BE2C (cell line): ENCODE results near the gene SENP7.

ENCODE experiments used
- DNase-seq: peaks from one replicate; pipeline ENCODE4 v3.0.0-alpha.2; 2020
- H3K27me3 ChIP-seq: fragments of 250-450 bp; sonication (Bioruptor Pico); 2 replicates; pipeline ENCODE4 v1.5.1; 2020; ENCODE audit warnings: mild to moderate bottlenecking
- H3K36me3 ChIP-seq: fragments of 250-450 bp; sonication (Bioruptor Pico); 2 replicates; pipeline ENCODE4 v1.5.1; 2020; ENCODE audit warnings: mild to moderate bottlenecking
- H3K4me1 ChIP-seq: fragments of 250-450 bp; sonication (Bioruptor Pico); 2 replicates; pipeline ENCODE4 v1.5.1; 2020
- H3K4me3 ChIP-seq: 2 replicates; pipeline ENCODE4 v1.5.1; 2011; ENCODE audit warnings: low read depth, low read length
- H3K9me3 ChIP-seq: fragments of 250-450 bp; sonication (Bioruptor Pico); 2 replicates; pipeline ENCODE4 v1.5.1; 2020
- TF ChIP-seq, protein P1 (sequence below): IDR thresholded peaks from 2 replicates; pipeline ENCODE4 v1.5.1; 2012; ENCODE audit warnings: mild to moderate bottlenecking, low read depth, low read length

SENP7 gene

DNA sequence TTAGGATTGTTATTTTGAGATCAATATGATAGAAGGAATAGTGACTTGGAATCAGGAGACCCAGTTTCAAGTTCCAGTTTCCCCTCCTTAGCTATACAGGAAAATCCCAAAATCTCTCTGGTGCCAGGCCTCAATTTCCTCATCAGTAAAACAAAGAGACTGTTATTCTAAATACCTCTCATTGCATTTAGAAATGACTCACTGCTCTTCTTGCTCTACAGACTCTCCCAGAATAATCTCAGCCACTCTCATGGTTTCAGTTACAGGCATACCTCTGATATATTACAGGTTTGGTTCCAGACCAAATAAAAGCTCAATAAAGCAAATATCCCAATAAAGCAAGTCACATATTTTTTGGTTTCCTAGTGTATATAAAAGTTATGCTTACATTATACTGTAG is 221.0 kb downstream of the SENP7 start:
- Histone ChIP-seq H3K27me3 (no peaks in the 10 kb centered on the region), H3K4me3 (no peak overlapping the region), H3K4me1 (no peaks in the 10 kb centered on the region), H3K9me3 (no peaks in the 10 kb centered on the region; the same call in 1 of the 2 replicates), H3K36me3 (no peaks in the 10 kb centered on the region)
- TF ChIP-seq, protein P1, sequence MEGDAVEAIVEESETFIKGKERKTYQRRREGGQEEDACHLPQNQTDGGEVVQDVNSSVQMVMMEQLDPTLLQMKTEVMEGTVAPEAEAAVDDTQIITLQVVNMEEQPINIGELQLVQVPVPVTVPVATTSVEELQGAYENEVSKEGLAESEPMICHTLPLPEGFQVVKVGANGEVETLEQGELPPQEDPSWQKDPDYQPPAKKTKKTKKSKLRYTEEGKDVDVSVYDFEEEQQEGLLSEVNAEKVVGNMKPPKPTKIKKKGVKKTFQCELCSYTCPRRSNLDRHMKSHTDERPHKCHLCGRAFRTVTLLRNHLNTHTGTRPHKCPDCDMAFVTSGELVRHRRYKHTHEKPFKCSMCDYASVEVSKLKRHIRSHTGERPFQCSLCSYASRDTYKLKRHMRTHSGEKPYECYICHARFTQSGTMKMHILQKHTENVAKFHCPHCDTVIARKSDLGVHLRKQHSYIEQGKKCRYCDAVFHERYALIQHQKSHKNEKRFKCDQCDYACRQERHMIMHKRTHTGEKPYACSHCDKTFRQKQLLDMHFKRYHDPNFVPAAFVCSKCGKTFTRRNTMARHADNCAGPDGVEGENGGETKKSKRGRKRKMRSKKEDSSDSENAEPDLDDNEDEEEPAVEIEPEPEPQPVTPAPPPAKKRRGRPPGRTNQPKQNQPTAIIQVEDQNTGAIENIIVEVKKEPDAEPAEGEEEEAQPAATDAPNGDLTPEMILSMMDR, result no peak
- no peak for DNase-seq

DNA sequence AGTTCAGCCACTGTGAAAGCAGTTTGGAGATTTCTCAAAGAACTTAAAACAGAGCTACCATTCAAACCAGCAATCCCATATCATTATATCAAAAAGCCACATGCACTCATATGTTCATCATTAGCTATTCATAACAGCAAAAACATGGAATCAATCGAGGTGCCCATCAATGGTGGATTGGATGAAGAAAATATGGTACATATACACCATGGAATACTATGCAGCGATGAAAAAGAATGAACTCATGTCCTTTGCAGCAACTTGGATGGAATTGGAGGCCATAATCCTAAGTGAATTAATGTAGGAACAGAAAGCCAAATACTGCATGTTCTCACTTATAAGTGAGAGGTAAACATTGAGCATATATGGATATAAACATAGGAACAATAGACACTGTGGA is 224.7 kb downstream of the SENP7 start:
- DNase-seq, result no peak
- no peaks in the 10 kb centered on the region for H3K36me3 ChIP-seq
- H3K9me3 ChIP-seq, result no peaks in the 10 kb centered on the region; the same call in 1 of the 2 replicates
- no peaks in the 10 kb centered on the region for H3K27me3 ChIP-seq
- no peaks in the 10 kb centered on the region for H3K4me1 ChIP-seq
- H3K4me3 ChIP-seq, result no peak overlapping the region
- TF ChIP-seq, protein P1, result no peak

DNA sequence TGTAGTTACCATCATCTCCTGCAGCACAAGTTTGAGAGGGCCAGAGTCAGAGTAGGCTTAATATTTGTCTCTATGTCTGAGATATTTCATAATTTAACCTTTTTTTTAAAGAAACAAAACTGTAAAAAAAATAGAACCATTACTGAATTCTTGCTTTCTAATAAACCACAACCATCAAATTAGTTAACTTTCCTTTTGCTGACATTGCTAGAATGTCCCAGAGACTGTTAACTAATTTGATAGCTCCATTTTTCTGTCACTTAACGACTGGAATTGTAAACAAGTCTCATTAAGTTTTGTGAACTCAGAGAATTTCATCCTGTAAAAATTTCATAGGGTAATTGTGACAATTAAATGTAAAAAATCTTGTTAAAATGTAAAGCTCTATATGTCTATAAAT is 228.3 kb downstream of the SENP7 start:
- DNase-seq, result no peak
- TF ChIP-seq, protein P1, result no peak
- Histone ChIP-seq H3K27me3 (no peaks in the 10 kb centered on the region), H3K4me1 (no peaks in the 10 kb centered on the region), H3K9me3 (no peaks in the 10 kb centered on the region; the same call in 1 of the 2 replicates), H3K36me3 (no peaks in the 10 kb centered on the region), H3K4me3 (no peak overlapping the region)

DNA sequence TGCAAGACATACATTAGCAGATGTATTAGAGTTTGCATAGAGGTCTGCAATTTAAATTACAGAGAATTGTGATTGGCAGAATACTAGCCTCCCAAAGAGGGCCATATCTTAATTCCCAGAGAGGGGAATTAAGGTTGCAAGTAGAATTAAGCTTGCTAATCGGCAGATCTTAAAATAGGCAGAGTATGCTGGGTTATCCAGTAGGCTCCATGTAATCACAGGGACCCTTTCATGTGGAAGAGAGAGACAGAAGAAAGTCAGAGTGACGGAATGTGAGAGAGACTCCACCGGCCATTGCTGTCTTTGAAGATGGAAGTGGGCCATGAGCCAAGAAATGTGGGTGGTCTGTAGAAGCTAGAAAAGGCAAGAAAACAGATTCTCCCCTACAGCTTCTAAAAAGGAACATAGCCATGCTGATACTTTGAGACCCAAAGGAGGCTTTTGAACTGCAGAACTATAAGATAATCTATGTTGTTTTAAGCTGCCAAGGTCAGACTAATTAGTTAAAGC is 231.4 kb downstream of the SENP7 start:
- Histone ChIP-seq H3K27me3 (no peaks in the 10 kb centered on the region), H3K4me1 (no peaks in the 10 kb centered on the region), H3K36me3 (no peaks in the 10 kb centered on the region), H3K9me3 (no peaks in the 10 kb centered on the region), H3K4me3 (no peak overlapping the region)
- TF ChIP-seq, protein P1, result no peak
- DNase-seq, result peak; percentile 8

DNA sequence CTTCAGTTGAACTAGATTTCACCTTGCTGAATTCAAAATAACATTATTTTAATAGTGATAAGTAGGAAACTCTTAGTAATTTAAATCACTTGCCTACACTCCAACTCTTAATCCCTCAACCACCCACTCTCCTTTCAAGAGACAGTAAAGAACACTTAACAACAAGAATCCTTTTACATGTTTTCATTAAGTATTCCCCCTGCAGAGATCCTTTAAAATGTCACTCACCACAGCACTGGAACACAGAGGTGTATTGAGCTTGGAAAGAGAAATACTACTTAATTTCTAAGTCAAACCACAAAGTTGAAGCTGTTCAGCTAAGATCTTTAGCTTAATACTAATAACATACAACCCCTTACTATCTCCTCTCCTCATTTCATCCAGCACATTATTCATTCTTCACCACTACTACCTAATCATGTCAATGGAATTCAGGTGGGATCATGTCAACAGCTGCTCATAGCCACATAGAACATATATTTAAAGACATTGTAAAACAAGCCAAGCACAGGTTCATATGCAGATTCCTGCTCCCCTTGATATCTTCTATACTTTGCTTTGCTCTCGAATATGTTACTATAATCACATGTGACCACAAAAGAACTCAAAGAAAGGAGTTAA is 233.1 kb downstream of the SENP7 start:
- TF ChIP-seq, protein P1, result no peak
- DNase-seq, result no peak

DNA sequence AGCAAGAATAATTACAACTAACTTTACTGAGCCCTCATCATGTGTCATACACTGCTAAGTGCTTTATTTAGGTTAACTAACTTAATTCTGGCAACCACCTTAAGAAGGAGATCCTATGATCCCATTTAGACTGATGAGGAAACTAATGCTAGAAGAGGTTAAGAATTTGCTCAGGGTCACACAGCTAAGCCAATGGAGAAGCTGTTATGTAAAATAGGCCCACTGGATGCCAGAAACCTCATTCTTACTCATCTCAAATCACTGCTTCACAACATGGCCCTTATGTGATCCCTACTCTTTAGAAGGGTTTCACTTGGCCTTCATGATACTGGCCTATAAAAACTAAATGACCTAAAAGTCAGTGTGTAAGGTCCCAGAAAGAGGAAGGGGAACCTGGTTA is 233.8 kb downstream of the SENP7 start:
- TF ChIP-seq, protein P1, result no peak
- Histone ChIP-seq H3K4me1 (no peaks in the 10 kb centered on the region), H3K4me3 (no peak overlapping the region), H3K36me3 (no peaks in the 10 kb centered on the region), H3K27me3 (no peaks in the 10 kb centered on the region), H3K9me3 (no peaks in the 10 kb centered on the region)
- no peak for DNase-seq

More for the DNA sequence above, 233.1 kb downstream of the SENP7 start:
- Histone ChIP-seq H3K4me1 (no peaks in the 10 kb centered on the region), H3K36me3 (no peaks in the 10 kb centered on the region), H3K9me3 (no peaks in the 10 kb centered on the region), H3K27me3 (no peaks in the 10 kb centered on the region), H3K4me3 (no peak overlapping the region)
